HG03457 (cell line): ENCODE measurements around the gene TERT.
"Not testable (repeated sequence)": the region's sequence is repeated elsewhere in the genome, so short reads cannot be mapped to it uniquely, and the experiment has no call there.

Experiments
- ATAC-seq: cut with Tn5 transposase; IDR thresholded peaks from one replicate; pipeline ENCODE4 v1.9.1; 2021; ENCODE audit warnings: moderate number of reproducible peaks; ENCODE audit not compliant: unreplicated experiment

The TERT gene

DNA sequence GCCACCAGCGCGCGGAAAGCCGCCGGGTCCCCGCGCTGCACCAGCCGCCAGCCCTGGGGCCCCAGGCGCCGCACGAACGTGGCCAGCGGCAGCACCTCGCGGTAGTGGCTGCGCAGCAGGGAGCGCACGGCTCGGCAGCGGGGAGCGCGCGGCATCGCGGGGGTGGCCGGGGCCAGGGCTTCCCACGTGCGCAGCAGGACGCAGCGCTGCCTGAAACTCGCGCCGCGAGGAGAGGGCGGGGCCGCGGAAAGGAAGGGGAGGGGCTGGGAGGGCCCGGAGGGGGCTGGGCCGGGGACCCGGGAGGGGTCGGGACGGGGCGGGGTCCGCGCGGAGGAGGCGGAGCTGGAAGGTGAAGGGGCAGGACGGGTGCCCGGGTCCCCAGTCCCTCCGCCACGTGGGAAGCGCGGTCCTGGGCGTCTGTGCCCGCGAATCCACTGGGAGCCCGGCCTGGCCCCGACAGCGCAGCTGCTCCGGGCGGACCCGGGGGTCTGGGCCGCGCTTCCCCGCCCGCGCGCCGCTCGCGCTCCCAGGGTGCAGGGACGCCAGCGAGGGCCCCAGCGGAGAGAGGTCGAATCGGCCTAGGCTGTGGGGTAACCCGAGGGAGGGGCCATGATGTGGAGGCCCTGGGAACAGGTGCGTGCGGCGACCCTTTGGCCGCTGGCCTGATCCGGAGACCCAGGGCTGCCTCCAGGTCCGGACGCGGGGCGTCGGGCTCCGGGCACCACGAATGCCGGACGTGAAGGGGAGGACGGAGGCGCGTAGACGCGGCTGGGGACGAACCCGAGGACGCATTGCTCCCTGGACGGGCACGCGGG is at the start of gene TERT:
Gene TERT (minus strand): TSS at position 234 of the 815 bp plus-strand sequence. CDS start 79 bp downstream, at position 155.
- no peak for ATAC-seq

DNA sequence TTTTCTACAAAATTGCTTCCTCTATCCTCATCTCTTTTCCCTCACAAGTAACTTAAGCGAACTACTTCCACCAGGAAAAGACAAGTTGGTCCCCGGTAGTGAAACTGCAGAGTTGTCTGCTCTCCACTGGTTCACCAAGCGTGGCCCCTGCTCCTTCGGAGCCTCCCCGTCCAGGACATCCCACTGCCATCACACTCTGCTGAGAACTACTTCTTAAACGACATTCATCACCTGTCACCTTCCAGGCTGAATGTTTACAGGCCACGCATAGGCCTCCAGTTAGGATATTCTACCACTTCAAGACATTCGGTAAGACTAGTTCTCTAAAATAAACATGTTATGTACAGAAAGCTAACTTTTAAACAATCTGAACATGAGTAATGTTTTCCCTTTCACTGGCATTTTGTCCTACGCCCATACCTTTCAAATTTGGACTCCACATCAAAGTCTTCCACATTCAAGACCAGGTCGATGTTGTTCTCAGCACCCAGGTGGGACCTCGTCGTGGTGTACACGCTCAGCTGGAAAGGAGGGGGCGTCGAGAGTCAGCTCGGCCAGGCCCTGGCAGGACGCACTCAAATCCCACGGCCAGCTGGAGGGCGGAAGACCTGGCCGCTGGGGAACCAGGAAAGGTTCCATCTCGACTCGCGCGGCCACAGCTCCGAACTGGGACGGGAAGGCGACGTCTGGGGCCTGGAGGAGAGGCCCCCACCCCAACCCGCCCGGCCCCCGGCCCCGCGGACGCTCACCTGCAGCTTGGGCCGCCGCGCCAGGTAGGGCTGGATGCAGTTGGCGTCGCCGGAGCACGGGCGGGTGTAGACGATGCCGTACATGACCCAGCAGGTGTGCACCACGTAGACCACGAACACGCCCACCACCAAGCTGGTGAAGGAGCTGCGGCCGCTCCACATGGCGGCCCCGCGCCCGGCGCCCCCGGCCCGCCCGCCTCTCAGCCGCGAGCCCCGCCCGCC is 49.3 kb upstream of the TERT start:
- ATAC-seq: no peak

DNA sequence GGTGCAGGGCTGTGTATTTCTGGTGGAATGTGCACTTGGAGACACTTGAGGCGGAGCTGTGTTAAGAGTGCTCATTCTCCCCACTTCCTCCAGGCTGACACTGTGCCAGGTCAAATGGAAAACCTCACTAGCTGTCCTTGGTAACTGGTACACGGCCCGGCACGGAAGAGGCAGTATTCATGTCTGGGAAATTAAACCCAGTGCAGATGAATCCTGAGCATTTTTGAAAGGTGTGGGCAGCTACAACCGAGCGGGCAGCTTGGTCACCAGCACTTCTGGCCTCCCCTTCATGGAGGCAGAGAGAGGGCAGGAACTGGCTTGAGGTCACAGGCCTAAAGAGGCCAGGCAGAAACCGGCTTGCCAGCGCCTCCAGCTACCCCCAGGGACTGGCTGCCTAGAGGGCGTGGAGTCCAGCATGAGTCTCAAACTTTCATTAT is 48.5 kb upstream of the TERT start:
- no peak for ATAC-seq

DNA sequence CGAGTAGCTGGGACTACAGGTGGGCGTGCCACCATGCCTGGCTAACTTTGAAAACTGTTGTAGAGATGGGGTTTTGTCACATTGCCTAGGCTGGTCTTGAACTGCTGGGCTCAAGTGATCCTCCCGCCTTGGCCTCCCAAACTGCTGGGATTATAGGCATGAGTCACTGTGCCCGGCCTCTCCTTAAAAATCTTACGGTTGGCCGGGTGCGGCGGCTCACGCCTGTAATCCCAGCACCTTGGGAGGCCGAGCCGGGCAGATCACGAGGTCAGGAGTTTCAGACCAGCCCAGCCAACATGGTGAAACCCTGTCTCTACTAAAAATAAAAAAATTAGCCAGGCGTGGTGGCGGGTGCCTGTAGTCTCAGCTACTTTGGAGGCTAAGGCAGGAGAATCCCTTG is 47.8 kb upstream of the TERT start:
- ATAC-seq: not testable (repeated sequence)

DNA sequence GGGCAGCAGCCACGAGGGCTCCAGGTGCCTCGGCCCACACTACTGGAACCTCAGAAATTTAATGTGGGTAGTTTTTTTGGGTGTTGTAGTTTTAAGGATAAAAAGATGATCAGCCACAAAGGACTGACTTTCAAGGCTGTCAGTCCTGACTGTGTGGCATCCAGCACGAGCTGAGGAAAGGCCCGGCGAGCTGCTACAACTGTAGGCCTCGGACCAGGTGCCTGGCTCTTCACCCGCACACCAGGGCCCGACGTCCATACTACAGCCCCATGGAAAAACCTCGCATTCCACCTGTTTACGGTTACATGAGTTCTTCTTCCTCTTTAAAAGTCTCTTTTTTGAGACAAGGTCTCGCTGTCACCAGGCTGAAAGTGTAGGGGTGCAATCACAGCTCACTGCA is 47.4 kb upstream of the TERT start:
- ATAC-seq: no peak

DNA sequence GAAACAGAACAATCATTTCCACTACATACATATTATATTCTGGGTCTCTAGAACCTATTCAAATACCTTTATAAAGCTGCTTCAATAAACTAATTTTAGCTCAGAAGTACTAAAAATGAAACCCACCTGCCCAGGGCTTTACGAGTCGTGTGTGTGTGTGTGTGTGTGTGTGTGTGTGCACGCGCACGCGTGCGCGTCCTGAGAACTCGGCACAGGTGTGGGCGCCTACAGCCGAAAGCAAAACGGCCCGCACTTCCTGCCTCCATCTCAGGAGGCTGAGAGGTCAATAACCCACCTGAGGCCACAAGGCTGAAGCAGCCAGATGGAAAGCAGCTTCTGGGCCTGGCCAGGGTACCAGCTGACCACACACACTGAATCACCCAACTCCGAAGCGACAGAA is 47.0 kb upstream of the TERT start:
- no peak for ATAC-seq

DNA sequence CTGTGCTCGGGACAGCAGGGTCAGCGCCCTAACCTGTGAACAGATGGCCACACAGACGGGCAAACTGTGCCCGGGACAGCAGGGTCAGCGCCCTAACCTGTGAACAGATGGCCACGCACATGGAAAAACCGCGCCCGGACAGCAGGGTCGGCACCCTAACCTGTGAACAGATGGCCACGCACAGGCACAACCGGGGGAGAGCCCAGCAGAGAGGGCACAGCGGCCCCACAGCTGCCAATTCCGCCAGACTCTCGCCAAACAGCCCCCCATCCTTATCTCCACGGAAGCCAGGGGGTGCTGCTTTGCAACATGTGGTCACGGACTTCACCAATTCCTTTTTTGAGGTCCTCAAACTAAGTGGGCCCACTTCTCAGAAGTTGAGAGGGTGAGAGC is 44.9 kb upstream of the TERT start:
- ATAC-seq: not testable (repeated sequence)

DNA sequence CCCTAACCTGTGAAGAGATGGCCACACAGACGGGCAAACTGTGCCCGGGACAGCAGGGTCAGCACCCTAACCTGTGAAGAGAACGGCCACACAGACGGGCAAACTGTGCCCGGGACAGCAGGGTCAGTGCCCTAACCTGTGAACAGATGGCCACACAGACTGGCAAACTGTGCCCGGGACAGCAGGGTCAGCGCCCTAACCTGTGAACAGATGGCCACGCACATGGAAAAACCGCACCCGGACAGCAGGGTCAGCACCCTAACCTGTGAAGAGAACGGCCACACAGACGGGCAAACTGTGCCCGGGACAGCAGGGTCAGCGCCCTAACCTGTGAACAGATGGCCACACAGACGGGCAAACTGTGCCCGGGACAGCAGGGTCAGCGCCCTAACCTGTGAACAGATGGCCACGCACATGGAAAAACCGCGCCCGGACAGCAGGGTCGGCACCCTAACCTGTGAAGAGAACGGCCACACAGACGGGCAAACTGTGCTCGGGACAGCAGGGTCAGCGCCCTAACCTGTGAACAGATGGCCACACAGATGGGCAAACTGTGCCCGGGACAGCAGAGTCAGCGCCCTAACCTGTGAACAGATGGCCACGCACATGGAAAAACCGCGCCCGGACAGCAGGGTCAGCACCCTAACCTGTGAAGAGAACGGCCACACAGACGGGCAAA is 44.4 kb upstream of the TERT start:
- ATAC-seq: not testable (repeated sequence)

DNA sequence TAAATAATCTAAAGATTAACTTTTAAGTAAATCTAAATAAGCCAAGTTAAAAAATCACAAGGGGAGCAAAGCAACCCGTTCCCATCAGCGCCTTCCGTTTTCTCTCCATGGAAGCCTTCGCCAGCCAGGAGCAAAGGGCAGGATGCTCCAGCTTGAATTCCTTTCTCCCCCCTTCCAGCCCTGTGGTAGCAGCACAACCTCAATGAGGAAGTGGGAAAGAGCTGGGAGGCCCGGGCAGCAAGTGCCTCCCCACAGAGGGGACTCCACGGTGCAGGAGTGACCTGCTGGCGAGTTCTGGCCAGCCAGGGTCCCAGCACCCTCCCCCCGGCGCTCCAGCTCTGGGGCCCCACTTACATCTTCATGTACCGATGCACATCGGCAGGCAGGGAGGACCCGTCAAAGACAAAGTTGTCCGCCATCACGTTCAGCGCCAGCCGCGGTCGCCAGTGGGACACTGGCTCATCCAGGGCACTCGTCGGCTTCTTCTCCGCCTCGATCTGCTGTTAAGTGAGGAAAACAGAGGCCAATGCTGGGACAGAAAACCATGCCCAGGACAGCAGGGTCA is 43.7 kb upstream of the TERT start:
- no peak for ATAC-seq

DNA sequence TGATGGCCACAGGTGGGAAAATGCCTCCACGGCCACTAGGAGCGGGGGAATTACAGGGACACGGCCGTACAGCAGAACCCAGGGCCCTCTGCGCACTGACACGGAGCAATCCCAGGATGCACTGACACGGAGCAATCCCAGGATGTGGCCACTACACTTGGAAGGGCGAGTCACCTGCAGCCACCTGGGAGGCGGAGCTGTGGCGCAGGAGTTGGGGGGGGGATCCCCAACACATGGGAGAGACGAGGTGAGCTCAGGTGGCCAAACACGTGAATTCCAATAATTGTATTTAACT is 43.3 kb upstream of the TERT start:
- ATAC-seq: no peak

DNA sequence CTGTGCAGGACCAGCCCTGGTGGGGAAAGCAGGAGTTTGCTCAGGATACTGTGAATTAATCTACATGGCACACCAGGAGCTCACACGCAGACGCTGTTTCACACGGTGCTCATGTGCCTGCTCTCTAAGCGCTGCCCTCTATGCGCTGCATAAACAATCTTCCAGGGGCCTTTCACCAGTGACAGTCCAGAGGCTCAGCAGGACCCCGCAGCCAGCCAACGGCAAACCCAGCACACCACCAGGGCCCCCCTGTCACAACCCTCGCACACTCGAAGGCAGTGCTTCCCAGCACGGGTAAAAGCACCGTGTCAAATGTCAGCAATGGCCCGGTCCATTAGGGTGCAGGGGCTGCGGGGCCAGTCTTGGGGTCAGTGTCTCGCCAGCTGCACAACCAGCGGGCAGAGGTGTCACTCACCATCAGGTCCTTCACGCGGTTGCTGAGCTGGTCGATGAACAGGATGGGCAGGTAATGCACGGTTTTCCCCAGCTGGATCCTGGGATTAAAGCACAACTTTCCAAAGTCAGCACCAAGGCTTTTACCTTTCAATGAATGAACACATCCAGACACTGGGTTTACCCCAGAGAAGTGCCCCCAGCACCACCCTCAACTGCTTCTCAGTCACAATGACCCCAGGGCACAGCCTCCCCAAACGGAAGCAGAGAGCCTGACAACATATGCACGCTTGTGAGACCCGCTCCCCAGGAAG is 42.8 kb upstream of the TERT start:
- no peak for ATAC-seq

DNA sequence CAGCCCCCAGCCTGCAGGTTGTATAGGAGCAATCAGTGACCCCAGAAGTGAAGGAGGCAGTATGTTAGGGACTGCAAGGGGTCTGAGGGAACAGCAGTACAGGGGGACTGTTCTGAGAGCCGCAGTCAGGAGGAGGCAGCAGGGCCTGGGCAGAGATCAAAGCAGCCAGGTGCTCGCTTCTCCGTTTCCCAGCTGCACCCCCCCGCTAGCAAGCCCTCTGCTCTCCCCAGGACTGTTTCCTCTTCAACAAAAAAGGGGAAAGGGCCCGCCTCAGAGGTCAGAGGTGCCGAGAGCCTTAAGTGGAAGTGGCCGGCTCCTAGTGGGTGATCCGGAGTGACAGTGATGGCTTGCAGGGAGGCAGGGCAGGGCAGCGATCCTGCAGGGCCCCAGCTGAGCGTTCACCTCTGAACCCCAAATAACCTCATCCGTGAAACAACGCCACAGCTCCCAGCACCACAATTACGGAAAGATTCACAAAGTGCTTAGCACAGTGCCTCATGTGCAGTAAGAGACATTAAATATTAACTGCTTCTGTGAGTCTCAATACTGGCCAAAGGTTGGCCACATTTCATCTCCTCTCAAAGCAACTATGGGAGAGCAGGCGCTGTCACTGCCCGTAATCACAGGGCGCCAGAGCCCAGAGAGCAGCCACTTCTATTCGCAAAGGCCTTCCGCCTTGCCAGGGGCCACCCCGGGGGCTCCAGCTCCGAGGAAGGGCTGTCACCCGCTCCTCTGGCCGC is 42.1 kb upstream of the TERT start:
- ATAC-seq: no peak

DNA sequence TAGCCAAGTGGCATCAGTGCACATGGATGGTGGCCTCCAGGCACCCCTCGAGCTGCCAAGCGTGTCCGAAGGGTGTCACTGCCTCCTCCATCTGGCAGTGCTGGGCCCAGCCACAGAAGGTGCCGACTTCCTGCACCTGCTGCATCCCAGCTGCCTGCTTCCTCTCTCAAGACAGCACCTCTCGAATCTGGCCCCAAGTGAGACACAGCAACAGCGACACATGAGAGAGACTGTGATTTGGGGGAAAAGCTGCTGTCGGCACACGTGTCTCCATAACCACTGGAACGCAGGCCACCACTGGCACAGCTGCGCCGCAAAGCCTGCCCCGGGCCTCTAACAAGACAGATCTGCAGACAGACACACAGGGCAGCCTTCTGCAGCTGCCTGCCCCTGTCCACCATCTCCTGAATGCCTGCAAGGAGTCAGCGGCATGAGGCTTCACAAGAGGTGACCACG is 41.3 kb upstream of the TERT start:
- no peak for ATAC-seq

DNA sequence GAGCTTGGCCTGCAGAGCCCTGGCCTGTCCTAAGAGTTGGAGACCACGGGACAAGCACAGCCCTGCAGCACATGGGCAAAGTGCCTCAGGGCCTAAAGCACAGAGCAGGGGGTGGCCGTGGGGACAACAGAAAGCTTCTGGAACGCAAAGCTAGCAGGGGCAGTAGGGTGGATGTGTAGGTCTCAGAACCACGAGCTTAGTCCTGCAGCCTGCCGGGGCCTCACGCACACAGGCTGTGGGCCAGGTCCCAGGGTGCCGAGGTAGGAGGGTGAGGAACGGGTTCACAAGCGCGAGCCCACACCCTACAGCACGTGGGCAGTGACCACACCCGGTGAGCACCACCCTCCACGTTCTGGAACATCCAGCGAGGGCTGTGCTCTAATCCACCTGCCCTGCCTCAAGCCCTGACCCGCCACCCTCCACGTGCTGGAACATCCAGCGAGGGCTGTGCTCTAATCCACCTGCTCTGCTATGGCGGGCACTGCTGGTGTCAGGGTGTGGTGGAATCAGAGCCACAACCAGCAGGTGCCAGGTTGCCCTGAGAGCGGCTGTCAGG is 40.8 kb upstream of the TERT start:
- ATAC-seq: no peak

DNA sequence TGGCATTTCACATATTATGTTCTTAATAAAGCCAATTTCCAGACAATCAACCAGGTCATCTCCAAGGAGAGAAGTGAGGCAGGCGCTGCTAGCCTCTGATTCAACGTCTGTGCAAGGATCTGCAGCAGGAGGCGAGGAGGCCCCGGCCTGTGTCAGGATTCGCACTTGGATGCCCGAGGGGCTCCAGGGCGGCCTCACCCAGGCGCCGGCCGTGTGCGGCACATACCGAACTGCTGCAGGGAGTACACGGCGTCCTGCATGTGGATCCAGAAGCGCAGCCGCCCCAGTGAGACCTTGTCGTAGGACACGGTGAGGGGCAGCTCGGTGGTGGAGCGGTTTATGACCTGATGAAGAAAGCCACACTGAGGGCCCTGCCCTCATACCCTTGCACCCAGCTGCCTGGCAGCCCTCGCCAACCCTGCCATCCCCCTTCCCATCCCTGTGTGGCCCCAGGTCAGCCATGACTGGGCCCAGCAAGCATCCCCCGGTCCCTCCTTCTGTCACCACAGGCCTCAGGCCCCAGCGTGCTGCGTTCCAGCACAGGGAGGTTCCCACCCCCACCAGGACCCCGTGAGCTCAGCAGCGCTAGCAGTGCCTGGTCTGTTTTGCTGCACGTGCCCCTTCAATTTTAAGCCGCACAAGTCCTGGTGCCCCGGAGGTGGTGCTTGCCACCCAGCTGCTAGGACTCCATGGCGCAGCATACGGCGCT is 40.1 kb upstream of the TERT start:
- ATAC-seq: no peak

DNA sequence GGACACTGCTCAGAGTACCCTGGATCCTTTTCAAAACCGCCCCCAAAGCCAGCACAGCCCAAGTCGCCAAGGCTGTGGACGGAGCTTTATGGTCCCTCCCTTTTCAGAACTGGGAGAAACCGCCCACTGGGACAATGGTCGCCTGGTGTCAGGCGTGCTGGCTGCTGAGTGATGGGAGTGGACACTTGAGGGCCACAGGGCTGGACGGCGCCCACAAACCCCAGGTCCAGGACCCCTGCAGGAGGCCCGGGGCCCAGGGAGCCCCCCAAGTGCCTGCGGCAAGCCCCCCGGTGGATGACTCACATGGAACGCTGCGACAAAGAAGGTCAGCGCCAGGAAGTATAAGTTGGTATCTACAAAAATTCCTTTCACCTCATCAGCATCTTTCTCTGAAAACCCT is 39.1 kb upstream of the TERT start:
- no peak for ATAC-seq

DNA sequence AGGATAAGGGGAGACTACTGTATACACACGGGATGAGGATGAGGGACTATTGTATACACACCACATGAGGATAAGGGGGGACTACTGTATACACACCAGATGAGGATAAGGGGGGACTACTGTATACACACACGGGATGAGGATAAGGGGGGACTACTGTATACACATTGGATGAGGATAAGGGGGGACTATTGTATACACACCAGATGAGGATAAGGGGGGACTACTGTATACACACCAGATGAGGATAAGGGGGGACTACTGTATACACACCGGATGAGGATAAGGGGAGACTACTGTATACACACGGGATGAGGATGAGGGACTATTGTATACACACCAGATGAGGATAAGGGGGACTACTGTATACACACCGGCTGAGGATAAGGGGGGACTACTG is 38.4 kb upstream of the TERT start:
- not testable (repeated sequence) for ATAC-seq

DNA sequence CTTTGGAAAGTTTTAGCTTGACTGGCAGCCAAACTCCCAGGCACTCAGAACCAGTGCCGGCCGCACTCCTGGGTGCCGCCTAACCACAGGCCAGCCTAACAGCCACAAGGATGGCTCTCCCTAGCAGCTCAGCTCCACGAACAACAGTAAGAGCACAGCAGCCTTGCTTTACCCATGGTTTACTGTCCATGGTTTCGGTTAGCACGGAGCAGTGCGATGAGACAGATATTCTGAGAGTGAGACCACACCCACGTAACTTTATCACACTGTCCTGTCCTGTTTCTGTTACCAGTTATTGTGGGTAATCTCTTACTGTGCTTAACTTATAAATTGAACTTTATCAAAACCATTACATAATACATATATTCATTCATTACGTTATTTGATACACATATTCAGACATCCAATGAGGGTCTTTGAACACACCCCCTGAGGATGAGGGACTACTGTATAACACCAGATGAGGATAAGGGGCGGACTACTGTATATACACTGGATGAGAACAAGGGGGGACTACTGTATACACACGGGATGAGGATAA is 37.7 kb upstream of the TERT start:
- ATAC-seq: no peak
